Dermis blood vessel endothelial cell (primary cell): ENCODE data around the gene SYNPO2L. TPM values are rescaled to one million over a fixed set of nuclear protein-coding genes. Genes with fewer than 3 reads are reported as not detected.
A peak's percentile ranks its signal among the peaks of the same experiment; 100 is the strongest.

Source experiments
- DNase-seq: peaks from one replicate; pipeline ENCODE4 v3.0.0; 2010
- total RNA-seq: library from RNA; depleted of rRNA; stranded (reverse); fragments of >200 nt; gene quantifications from 2 replicates; pipeline ENCODE4 v1.2.3, GENCODE V29; 2014

Gene SYNPO2L
- total RNA-seq, 1 donor from 2014 or later, result not detected

DNA sequence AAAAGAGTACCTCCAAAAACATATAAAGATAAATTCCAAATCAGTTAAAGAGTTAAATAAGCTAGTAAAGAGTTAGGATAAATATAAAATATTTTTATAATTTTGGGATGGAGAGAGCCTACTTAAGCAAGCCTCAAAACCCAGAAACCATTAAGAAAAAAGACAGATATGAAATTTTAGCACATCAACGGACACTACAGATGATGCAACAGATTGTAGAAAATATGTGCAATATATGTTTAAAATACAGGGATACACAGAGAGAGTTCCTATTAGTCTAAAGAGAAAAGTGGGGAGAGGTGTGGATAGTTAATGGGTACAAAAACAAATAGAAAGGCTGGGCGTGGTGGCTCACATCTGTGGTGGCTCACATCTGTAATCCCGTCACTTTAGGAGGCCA, 41.1 kb downstream of the SYNPO2L start:
- no peak for DNase-seq

DNA sequence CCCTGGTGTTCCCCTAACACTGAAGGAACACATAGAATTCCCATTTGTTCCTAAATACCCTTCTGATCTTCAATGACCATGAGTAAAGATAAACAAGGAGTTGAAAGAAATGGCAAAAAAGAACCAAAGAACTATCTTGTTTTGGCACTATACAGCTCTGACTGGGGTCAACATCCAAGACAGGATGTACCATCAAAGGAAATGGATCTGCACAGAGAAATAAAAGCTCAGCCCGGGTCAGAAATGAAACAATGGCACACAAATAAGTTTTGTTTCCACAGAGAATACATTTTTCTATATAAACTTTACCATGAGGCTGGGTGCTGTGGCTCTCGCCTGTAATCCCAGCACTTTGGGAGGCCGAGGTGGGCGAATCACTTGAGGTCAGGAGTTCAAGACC, 46.7 kb downstream of the SYNPO2L start:
- no peak for DNase-seq

DNA sequence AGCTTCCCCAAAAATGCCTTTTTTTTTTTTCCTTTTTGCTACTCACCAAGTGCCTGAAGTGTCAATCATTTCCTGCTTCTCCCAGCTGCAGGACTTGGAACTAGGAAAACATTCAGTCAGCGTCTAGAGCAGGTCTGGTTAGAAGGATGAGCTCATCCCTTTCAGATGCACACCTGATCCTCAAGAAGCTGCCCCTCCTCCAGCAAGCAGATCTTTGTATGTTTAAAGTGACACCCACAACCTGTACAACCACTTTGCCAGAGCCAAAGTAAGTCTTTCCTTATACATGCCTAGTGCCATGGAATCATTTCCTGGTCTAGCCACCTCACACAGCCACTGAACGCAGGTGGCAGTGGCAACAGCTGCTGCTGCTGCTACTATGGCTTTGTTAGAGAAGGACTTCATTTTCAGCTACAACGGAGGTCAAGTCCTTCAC, 54.3 kb downstream of the SYNPO2L start:
- peak; percentile 87 for DNase-seq

- DNase-seq, result no peak
Measured at GRCh38 chr10:73597346-73597745, 58.5 kb downstream of the SYNPO2L start.

Other genes starting within 250 kb of the SYNPO2L start
- gene ANXA7, start 242.0 kb downstream of the SYNPO2L start, total RNA-seq, result 100 and 151 TPM in 2 replicates
- 0.84 and 1.5 TPM in 2 replicates for gene MSS51, start 222.5 kb downstream of the SYNPO2L start, total RNA-seq
- gene PPP3CB, start 160.0 kb downstream of the SYNPO2L start, total RNA-seq, result 12.6 and 19.6 TPM in 2 replicates
- 8.8 and 10.1 TPM in 2 replicates for gene USP54, start 64.7 kb downstream of the SYNPO2L start, total RNA-seq
- not detected in 2 replicates for gene MYOZ1, start 14.6 kb downstream of the SYNPO2L start, total RNA-seq
- 1.9 and 2.1 TPM in 2 replicates for gene AGAP5, start 42.1 kb upstream of the SYNPO2L start, total RNA-seq
- gene SEC24C, start 88.3 kb upstream of the SYNPO2L start, total RNA-seq, result 67.6 and 93.3 TPM in 2 replicates
- 18.2 and 19.4 TPM in 2 replicates for gene CHCHD1, start 126.0 kb upstream of the SYNPO2L start, total RNA-seq
- 66.4 and 71.8 TPM in 2 replicates for gene ZSWIM8, start 129.6 kb upstream of the SYNPO2L start, total RNA-seq
- 10.9 and 13.4 TPM in 2 replicates for gene NDST2, start 155.6 kb upstream of the SYNPO2L start, total RNA-seq
- 27.9 and 35.1 TPM in 2 replicates for gene CAMK2G, start 218.5 kb upstream of the SYNPO2L start, total RNA-seq